ENCODE measurements around the gene MYO1B.

MYO1B gene

DNA sequence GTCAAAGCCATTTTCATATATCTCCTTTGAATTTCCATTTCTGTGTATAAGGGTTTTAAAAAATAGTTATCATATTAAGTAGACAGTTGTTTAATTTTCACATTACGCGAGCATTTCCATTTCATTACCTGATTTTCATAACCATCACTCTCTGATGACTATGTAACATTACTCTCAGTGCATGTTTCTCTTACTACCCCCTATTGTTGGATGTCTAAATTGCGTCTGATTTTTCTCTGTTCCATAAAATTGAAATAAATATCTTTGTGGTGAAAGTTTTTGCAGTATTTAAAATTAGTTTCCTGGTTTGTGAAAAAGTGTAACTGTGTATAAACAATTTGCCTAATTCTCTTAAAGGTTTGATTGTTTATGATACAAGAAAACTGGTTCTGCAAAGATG lies 123.8 kb downstream of the MYO1B start:
- no peak for DNase-seq

DNA sequence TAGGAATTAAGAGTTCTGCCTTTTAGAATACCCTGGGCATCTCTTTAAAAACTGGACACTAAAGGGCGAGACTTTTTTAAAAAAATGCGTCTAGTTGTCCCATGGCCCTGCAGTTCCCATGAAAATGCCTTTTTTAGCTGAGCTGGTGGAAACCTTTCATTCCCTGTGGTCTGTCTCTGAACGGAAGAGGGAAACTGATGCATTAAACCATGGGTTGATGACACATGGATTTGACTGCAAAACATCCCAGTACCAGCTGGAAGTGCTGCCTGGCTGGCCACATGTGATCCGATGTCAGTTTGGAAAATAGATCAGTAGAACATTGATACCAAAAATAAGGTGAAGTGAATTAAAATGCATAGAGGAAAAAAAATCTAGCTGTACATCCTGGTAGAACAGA lies 129.2 kb downstream of the MYO1B start:
- no peak for DNase-seq

DNA sequence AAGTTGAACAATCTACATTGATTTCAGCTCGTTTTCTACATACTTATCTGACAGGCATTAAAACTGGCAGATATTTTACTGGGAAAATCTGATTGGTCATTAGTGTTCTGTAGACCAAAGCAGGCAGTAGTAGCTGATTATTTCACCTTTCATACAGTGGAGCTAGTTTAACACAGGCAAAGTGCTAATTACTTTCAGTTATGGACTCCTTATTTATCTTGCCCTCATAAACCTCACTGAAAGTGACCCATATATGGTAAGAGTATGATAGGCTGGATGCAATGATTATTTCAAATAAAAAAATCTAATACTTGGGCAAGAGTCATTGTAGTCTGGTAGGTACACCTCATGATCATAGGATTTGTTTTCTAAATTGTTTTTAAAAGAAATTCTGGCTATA lies 129.7 kb downstream of the MYO1B start:
- DNase-seq, result no peak

DNA sequence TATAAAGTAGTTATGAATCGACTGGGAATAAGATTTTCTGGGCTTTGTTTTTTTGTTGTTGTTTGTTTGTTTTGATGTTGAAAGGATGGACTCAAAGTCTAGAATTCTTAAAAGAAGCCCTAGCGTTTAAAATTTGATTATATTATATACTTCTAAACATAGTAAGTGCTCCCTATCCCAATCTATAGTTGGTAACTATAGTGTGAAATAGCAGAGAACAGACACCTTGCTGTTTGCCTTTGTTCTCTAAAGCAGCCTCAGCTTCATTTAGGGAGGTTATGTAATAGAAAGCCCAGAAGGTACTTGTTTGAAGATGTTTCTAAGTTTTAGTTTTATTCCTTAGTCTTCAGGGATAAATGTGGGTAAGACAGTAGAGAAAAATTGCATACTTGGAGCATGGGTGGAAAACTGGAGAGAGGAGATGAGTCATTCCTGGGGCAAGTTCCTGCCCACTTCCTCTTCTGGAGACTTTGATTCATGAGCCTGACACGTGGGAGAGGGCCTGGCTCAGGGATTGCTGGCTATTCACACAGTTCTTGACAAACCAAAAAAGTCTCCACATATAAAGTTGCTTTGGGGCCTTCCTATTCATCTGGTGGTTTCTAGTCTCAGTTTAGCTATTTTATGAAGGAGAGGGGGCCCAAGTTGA lies 131.9 kb downstream of the MYO1B start:
- DNase-seq, result no peak

DNA sequence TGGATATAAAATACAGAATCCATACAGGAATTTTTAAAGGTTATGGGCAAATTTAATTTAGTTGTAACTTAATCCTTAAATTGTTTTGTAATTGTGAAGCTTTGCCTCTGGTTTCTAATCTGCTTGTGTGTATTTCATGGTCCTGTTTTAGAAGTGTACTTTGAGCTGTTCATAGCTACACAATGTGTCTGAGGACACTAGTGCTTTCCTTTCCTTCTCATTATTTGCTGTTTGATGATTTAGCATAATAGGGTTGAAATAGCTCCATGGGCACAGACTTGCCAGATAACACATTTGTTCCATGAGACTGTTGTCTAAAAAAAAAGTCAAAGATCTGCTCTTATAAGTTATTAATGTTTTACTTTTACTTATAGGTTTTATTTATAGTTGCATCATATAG lies 134.2 kb downstream of the MYO1B start:
- no peak for DNase-seq

DNA sequence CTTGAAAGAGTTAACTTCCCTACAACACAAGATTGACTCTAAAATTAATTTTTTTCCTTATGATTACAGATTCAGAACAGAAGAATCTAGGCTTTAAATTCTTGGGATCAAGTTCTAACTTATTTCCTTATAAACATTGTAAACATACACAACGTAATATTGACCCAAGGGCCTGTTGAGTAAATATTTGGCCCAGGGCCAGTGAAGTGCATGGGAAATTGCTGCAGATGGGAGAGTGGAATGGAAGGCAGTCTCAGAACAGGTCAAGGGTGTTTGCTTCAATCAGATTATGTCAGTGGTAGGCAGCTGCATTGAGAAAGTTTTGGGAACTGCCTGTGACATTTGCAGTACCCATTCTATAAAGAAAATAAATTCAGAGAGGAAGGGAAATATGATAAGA lies 137.6 kb downstream of the MYO1B start:
- DNase-seq, result no peak

DNA sequence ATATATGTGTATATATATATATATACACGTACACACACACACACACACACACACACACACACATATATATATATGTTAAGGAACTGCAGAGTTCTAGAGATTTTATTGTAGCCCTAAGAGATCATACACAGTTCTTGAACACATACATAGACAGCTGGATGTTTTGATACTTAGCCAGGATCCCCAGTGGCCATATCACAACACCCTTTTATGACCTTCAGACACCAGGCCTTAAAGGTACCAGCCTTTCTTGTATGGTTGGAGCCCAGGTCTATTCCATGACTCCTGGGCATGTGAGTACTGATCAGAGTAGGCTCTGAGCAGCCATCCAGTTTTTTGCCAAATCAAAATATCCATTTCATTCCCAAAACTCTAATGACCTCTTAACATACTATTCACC lies 138.3 kb downstream of the MYO1B start:
- no peak for DNase-seq

DNA sequence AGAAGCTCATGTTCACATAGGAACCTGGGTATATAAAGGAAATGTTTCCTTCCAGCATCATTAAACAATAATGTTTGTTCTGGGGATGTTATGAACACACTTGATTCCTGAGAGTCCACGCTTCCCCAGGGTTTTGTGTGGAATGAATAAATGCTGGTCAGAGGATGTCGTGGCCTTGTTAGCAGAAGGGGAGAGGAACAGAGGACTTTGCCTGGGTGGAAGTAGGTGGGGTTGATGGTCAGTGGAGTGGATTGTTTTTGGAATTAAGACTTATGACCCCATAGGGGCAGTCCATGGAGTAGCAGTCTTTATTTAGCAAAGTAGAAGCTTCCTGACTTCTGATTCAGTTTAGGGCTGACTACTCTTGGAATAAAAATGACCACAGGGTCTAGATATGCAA lies 139.6 kb downstream of the MYO1B start:
- DNase-seq, result no peak

DNA sequence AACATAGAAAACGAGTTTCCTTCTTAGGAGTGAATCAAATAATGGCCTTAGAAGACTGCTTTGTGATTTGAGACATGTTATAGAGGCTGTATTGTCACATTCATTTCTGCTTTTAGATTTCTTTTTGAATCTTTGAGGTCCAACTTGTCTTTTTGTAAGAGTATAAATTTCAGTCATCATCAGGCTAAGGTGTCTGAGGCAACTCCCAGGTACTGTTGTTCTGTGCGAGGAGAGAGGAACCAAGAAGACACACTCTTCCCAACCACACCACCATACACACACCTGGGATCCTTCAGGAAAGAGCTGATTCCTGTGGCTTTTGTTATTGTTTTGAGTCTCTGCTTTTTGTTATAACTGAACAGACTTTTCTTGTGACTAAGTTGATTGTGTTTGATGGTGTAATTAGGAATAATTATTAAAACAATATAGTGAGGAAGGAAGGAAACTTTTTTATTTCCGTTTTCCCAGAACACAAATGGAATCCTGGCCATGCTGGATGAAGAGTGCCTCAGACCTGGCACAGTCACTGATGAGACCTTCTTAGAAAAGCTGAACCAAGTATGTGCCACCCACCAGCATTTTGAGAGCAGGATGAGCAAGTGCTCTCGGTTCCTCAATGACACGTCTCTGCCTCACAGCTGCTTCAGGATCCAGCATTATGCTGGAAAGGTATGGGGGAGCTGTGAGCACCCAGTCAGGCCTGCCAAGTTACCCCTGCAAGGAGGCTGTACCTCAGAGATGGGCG lies 140.4 kb downstream of the MYO1B start:
- DNase-seq, result no peak

DNA sequence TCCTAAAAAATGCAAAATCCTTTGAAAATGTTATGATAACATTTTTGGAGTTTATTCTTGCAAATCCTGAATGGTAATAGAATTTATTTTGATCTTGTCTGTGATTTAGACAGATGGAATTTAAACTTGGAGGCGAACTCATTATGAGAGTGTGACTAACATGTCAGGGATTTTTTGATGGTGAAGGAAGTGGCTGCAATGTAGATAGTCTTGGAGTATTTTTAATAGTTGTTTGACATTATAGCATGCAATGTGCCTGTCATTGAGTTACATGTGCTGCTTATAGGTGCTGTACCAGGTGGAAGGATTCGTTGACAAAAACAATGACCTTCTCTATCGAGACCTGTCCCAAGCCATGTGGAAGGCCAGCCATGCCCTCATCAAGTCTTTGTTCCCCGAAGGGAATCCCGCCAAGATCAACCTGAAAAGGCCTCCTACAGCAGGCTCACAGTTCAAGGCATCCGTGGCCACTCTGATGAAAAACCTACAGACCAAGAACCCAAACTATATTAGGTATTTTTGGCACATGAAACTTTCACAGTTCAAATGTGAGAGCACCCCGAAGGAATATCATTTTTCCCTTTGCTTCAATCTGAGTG lies 141.8 kb downstream of the MYO1B start:
- DNase-seq, result no peak

DNA sequence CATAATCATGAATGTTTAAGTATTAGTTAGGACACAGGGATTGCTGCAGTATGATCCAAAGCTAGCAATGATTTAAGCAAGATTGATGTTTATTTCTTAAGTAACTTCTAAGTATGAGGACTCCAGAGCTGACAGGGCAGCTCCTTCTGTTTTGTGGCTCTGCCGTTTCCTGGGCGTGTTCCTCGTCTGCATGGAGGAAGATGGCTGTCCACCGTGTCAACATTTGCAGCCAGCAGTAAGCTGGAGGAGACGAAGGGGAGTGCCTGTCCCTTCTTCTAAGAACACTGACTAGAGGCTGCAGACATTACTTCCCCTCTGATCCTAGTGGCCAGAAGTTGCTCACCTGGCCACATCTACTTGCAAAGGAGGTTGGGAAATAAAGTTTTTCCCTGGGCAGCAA lies 144.1 kb downstream of the MYO1B start:
- no peak for DNase-seq

DNA sequence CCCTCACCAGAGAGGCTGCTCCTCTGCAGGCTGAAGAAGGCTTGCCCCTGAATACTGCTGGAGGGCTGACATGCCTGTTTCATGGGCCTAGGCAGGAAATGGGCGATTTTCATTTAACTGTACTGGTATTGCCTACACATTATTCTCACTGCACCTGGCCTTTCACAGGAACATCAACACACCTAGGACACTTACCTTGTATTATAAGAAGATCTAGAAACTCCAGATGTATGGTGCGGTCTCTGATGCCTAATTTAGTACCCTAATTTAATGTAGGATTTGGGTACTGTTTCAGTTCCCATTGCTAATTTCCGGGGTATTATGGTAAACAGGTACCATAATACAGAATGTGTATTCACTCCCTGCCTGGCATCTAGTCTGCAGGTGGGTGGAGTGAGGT lies 146.0 kb downstream of the MYO1B start:
- DNase-seq, result no peak

DNA sequence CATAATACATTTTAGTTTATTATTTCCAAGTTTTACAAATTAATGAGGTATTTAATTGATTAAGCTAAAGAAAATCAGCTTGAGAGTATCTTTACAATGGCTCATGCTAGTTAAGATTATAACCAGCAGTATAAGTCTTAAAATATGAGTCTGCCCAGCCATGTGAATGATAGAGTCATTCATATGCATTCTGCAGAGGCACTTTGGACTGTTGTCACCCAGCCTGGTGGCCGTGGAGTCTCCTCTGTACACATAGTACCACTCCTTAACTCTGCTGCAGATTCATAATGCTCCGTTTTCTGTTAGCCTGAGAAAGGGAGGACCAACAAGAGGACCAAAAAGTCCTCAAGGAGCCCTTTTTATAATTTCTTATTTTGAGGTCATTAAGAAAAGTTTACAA lies 148.8 kb downstream of the MYO1B start:
- no peak for DNase-seq

DNA sequence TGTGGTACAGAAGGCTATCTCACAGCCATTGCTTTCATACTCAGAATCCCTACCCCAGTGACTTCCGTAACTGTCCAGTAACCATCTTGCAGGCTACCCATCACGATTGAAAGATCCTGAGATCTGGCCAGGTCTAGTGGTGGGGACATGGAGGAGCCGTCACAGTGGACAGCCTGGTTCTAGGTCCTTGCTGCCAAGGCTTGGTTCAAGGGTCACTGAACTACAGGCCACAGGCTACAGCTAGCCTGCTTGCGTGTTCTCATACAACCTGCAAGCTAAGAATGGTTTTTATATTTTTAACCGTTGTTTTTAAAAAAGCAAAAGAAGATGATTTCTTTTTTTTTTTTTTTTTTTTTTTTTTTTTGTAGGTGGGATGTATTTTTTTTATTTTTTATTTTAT lies 151.6 kb downstream of the MYO1B start:
- no peak for DNase-seq

DNA sequence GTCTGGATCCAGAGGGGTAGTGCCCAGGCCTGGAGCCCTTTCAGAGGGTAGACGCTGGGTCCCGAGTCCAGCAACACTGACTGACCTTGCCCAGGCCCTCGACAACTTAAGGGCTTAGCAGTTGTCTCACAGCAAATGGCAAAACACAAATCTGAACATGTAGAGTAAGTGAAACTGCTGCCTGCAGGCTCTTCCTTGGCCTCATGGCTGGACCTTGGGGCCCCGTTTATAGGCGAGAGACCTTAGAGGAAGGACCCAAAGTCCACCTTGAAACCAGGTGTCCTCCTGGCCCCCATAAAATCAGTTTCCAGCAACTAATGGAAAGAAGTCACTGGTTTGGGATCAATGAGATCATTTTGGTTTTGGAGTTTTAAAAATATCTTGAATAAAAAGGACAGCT lies 154.4 kb downstream of the MYO1B start:
- no peak for DNase-seq

DNA sequence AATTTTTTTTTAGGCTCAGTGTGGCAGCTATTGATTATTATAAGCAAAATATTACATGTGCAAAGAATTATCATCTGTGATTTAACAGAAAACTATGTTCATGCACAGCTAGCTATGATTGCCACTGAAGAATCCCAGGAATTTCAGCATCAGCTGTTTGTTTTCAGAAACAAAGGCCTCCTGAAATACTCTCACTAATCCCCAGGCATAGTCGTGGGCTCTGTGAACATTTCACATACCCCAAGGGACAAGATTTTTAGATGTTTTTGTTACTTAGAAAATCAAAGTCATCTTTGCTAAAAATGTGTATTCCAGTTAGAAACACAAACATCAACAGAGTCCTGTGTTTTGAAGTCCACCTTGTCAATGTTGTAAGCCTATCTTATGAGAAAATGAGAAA lies 156.1 kb downstream of the MYO1B start:
- no peak for DNase-seq

DNA sequence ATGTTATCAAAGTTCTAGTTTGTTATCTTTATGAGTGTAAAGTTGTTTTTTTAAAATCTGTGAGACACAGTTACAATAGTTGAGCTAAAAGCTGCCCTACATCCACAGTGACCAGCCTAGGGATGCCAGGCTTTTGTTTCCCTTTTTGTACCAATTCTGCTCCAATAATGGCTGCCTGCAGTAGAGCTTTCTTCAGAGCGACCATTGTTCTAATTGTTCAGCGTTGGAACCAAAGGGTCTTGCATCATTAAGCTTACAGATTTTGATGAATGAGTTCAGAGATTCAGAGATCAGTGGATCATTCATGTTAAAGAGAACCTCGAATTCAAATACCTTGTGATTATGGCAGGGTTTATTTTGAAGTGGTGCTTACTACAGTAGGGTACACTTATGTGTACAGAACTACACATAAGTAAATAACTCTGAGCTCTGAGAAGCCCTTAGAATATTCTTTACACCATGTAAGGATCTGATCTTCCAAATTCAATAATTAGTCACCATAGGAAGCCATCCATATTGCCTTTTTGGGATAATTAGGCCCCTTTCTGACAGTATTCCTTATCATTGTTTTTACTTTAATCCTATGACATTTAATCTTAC lies 157.9 kb downstream of the MYO1B start:
- no peak for DNase-seq

DNA sequence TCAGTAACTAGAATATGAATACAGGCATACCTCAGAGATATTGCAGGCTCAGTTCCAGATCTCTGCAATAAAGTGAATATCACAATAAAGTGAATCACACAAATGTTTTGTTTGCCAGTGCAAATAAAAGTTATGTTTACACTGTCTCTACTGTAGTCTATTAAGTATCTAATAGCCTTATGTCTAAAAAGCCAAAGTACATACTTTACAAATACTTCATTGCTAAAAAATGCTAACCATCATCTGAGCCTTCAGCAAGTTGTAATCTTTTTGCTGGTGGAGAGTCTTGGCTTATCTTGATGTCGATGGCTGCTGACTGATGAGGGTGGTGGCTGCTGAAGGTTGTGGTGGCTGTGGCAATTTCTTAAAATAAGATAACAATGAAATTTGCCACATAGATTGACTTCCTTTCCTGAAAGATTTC lies 159.4 kb downstream of the MYO1B start:
- no peak for DNase-seq

DNA sequence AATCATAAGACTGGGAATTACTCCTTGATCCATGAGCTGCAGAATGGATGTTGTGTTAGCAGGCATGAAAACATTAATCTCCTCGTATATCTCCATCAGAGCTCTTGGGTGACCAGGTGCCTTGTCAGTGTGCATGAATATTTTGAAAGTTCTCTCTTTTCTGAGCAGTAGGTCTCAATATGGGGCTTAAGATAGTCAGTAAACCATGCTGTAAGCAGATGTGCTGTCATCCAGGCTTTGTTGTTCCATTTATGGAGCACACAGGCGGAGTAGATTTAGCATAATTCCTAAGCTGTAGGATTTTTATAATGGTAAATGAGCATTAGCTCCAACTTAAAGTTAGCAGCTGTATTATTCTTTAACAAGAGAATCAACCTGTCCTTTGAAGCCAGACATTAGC lies 160.3 kb downstream of the MYO1B start:
- no peak for DNase-seq

DNA sequence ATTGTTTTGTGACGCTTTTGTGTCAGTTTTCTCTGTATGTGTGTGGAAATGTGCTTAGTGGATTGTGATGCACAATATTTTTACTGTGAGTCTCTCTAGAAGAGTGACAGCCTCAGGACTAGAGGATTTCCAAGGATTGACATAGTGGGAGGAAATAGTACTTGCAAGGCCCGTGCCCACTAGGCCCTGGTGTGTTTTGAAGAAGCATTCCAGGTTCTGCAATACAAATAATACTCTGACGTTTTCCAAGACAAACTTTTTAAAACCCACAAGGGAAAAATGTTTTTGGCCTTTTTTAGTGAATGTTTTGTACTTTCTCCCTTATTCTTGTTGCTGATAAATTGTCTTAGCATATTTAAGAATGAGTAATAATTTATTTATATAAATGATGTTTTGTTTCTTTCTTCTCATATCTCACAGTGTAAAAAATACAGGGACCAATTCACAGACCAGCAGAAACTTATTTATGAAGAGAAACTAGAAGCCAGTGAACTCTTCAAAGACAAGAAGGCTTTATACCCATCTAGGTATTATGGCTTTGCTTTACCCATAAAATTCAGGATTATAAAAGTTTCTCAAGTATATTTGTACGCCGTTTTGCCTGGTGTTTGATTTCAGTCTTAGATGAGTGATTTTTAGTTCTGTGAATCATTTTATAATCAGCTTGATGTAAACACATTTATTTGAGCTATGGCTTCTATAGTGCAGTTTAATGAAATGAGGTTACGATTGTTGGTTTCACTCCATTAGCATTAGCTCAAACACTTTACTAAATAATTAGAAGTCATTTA lies 165.6 kb downstream of the MYO1B start:
- no peak for DNase-seq

DNA sequence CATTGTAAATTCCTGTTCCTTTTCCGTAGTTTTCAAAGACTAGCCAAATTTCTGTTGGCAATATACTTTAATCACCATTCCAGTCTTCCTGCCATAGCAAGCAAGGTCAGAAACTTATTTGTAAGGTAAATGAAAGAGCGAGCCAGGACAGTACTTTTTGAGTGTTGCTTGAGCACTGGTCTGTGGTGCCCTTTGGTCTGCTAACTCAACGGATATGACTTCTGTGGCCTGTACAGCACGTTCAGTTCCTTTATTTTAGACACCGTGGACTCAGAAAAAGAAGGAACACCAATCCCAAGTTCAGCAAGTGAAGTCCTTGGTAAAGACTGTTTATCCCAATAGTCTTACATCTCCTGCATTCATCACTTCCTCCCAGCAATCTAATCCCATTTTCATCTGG lies 166.3 kb downstream of the MYO1B start:
- DNase-seq, result no peak

DNA sequence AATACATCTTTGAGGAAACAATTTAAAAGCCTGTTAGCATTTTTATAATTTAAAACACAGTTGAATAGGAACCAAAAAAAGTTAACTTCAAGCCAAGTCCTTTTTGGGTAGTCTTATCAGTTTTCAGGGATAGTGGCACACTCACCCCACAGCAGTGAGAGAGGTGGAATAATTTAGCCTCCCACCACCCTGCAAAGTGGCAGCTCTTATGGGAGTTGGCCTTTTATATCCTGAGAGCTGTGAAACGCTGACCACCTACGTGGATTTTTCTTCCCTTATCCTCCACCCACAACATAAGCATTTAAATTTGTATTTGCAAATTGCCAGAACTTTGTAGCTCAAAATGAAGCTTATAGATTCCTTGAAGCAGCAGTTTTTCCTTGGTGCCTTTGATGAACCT lies 167.1 kb downstream of the MYO1B start:
- DNase-seq, result no peak

DNA sequence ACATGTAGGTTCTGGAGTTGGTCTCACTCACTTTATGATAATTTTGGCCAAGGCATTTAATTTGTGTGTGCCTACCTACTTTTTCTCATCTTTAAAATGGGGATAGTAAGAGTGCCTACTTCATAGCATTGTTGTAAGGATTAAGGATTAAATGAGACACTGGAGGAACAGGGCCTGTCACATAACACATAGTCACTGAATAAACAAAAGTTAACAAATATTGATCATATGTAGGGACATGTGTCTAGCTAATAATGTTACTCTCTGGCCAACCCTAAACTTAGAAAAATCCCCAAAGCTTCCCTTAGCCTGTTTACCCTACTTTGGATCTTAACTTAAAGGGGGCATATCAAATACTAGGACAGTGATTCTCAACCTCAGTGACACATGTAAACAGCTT lies 169.9 kb downstream of the MYO1B start:
- no peak for DNase-seq
